ENCODE results near the gene SLCO2B1. TPM values are rescaled to one million over a fixed set of nuclear protein-coding genes. Genes with fewer than 3 reads are reported as not detected.

The SLCO2B1 gene
- total RNA-seq, 1 donor from 2014 or later = 185 TPM

DNA sequence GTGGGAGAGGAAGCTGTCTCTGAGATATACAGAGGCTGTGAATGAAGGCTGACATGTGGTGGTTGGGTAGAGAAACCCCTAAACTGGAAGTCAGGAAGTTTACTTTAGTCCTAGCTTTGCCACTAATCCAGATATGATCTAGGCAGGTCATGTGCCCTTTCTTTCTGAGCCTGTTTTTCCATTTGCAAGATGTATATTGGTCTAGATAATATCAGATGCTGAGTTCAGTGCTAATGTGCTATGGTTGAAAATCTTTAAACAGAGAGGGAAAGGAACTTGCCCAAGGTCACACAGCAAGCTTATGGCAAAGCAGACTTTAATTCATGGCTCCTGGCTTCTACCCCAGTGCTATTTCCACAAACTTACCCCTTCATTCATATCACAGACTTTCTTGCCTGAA, 63.9 kb downstream of the SLCO2B1 start:
- no peak for DNase-seq (ENCODE audit: low spot score)

DNA sequence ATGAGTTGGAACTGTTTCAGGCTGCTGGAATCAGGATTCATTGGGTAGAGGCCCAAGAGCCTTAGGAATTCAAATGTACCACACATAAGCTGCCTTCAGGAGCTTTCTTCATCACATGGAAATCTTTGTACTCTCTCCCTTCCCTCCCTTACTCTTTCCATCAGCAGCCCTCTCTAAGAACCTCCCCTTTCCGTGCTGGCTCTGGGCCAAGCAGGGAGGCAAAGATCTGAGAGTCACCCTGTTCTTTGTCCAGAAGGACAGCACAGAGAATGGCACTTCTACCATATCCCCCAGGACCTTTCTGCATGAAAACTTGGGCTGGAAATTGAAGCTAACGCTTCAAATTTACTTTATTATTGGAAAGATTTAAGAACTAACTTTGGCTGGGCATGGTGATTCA, 69.0 kb downstream of the SLCO2B1 start:
- no peak for DNase-seq (ENCODE audit: low spot score)

DNA sequence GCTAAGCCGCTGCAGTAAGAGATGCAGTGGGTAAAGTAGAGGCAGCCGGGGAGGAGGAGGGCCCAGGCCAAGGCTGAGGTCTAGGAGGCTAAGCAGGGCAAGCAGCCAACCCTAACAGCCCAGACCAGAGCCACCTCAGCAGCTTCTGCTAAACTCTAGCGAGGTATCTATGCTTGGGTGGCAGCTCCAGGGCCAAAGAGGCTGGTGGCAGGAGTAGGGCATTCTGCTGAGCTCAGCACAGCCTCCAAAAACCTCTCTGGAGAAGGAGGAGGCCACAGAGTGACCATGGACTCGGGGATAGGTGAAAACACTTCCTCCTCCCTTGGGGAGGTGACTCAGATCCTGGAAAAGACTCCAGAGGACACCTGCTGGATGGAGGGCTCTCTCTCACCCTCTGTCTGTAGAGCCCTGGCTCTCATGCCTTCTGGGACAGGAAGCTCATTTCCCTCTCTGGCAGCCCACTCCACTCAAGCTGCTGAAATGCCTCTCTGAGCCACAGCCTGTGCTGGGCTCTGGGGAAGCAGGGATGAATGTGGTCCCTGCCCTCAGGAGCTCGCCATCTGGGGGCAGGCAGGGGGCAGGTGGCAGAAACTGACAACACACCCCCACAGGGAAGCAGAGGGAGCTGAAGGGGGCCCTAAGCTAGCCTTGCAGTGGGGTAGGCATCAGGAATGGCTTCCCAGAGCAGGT, 73.2 kb downstream of the SLCO2B1 start:
- DNase-seq (ENCODE audit: low spot score) = no peak

DNA sequence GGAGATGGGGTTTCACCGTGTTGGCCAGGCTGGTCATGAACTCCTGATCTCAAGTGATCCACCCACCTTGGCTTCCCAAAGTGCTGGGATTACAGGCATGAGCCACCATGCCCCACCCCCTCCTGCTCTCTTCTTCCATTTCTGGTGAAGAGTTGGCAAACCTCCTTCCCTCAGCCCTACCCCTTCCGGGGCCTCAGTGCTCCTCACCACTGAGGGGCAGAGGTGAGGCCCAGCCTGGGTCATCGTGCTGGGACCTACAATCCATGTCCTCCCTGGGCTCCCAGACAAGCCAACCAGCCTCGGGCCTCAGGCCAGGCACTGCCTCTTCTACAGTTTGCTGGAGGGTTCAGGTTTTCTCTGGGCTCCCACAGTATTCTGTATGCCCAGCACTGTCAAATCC, 74.9 kb downstream of the SLCO2B1 start:
- no peak for DNase-seq (ENCODE audit: low spot score)

DNA sequence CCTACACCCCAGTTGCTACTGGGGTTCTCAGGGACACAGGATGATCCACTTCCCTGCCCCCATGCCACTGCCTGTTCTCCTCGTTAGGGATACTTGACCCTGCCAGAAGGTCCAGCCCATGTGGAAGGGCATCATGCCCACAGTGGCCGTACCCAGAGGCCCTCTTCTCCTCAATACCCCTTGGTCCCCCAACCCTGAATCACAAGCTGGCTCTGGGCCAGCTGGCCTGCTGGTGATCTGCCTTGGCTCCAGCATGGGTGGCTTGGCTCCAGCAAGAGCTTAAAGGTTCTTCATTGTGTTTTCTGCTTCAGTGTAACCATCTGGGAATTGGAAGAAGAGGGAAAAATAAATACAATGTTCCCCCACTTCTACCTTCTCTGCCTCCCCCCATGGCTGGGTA, 78.6 kb downstream of the SLCO2B1 start:
- DNase-seq (ENCODE audit: low spot score) = peak; percentile 80

DNA sequence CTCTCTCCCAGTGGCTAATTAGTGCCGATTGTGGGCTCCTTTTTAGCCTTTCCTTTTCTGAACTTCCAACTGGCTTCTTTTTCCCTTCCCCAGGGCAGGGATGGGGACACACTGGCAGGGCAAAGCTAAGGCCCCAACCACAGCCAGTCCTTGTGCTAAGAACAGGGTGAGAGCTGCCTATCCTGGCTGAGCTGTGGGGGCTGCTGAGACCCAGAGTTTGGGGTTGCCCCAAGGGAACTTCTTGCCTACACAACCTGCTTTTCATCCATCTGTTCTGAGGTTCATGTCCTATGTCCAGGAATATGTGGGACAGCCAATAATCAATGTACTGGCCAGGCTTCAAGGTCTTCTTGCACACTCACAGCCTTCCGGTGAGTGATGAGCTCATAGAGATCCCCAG, 79.7 kb downstream of the SLCO2B1 start:
- peak; percentile 62 for DNase-seq (ENCODE audit: low spot score)

DNA sequence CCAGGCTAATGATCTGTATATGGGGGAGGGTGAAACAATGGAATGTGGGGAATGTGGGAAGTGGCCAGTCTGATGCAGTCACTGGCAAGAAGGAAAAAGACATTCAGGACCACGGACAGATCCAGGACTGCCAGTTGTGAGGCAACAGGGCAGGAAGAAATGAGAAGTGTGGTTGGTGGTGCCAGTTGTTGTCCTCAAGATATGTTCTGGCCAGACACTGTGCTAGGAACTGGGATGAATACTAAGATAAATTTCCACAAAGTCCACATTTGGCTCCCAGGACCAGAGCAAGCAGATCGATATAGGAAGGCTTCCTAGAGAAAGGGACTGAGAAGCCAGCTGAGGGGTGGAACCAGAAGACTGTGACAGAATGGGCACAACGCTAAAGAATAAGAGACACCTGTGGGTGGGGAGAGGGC, 82.9 kb downstream of the SLCO2B1 start:
- no peak for DNase-seq (ENCODE audit: low spot score)

DNA sequence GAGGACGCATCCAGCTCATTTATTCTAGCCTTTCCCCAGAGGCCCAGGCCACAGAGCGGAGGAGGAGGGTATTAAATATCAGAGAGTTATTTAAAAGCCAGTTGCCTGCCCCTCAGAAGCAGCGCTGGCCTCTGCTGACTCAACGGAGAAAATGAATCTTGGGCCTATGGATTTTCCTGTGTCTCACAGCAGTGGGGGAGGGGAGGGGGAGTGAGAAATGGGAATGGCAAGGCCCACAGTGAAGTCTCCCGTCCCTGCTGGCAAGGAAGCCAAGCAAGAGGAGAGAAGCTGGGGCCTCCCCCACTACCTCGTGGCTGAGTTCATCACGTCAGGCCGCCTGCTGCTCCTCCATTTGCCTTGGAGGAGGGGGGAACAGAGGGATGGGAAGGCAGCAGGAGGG, 85.2 kb downstream of the SLCO2B1 start:
- DNase-seq (ENCODE audit: low spot score) = peak; percentile 84

DNA sequence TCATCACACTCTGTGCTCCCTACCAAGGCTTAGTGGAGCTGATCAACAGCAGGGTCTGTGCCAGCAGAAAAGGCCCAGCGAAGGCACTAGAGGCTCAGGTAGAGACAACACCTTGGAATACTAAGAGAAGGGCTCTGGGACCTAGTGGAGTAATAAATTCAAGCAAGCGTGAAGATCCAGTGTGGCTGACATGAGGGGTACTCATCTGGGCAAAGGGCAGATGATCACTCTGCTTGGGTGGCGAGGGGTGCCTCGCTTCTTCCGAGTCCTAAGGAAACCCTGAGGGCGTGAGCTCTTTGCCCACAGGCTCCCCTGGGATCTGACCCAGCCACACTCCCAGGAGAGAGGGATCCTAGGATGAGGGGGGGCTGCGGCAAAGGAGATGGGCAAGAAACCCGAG, 86.1 kb downstream of the SLCO2B1 start:
- peak; percentile 69 for DNase-seq (ENCODE audit: low spot score)

DNA sequence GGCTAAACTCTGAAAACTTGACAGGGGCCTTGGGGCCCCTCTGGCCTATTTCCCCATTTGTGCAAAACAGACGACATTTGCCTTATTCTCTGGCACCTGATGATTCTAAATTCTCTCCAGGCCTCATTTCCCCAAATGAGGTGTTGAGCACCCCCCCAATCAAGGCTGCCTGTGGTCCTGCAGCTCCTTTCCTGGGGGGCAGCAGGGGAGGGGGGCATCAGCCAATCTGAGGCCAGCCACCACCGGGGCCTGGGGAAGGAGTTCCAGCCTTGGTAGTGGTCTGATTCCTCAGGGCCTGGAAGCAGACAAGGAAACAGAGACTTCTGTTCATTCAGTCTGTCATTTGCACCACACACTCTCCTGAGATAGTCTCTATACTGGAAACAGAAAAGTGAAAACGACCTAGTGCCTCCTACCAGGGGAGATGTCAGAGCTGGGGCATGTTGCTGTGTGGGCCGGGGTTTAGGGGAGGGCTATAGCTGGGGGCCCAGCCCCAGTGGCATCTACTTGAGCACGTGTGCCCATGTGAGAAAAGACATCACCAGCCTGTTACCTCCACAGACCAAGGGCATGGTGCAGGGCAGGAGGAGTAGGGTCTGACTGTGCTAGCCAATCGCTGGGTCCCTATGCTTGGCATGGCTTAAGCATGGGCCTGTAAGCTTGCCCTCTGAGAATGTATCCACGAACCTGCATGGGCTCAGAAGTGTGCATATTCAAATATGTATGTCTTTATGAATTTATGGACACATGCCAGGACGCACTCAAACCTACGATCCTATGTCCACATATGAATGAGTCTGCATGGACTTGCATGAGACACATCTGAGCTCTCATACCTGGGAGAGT, 87.9 kb downstream of the SLCO2B1 start:
- peak; percentile 69 for DNase-seq (ENCODE audit: low spot score)

DNA sequence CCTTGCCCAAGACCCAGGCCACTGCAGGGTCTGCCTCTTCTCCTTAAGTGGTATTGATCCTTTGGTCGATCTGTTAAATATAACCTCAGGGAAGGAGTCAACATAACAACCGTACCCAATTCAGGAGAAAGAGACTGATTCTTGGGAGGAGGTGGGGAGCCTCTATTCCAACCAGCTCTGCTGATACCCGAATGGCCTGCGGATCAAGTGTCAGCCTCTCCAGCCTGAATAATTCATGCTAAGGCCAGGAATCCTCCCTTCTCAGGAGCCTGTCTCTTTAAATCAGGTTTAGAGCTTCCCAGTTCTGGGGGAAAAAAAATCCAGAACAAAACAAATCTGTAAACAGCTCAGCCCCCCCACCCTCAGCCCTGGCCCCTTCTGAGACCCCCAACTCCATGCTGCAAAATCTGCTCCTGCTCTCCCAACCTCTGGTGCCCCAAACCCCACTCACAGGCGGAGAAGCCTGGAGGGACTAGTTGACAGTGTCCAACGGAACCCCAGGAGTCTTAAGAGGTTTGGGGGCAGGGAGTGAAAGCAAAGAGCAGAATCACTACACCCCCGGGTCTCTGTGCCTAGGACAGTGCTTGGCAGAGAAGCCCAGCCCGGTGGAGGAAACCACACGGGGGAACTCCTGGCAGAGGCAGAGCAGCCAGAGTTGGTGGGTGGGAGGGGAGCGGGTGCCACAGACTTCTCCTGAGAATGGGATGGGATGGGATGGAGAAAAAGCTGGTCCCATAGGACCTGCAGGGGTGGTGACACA, 88.8 kb downstream of the SLCO2B1 start:
- peak; percentile 72 for DNase-seq (ENCODE audit: low spot score)

DNA sequence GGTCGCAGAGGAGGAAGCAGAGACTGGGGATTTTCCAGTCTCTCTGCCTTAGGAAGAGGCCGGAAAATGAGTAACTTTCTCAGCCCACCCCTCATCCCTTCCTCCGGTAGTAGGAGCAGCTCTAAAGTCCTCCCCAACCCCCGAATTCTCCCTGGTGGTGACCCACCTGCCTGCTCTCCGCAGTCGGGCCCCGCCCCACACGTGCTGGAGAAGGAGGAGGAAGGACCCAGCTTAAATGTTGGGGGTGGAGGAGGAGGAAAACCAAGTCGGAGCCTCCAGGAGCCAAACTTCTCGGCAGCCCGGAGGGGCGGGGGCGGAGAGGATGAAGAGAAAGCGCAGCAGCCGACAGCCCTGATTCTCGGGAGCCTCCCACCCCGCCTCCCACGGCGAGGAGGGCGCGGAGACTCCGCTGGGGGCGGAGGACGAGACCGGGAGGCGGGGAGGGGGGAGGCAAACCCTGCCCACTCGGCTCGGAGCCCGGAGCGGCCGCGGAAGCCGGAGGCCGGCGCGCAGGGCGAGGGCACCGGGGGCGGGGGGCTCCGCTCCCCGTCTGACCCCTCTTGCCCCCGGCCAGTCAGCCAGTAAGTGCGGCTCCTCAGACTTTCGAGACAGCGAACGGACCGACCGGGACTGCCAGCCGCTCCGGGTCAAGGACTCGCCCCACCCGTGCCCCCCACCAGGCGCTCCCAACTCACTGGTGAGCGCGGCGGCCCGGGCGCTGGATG, 89.6 kb downstream of the SLCO2B1 start, which contains the start of gene TPBGL:
TSS of gene TPBGL (plus strand) at position 464 of the 725 bp plus-strand sequence. CDS start 276 bp downstream, outside the sequence.
- DNase-seq (ENCODE audit: low spot score) = peak; percentile 87

DNA sequence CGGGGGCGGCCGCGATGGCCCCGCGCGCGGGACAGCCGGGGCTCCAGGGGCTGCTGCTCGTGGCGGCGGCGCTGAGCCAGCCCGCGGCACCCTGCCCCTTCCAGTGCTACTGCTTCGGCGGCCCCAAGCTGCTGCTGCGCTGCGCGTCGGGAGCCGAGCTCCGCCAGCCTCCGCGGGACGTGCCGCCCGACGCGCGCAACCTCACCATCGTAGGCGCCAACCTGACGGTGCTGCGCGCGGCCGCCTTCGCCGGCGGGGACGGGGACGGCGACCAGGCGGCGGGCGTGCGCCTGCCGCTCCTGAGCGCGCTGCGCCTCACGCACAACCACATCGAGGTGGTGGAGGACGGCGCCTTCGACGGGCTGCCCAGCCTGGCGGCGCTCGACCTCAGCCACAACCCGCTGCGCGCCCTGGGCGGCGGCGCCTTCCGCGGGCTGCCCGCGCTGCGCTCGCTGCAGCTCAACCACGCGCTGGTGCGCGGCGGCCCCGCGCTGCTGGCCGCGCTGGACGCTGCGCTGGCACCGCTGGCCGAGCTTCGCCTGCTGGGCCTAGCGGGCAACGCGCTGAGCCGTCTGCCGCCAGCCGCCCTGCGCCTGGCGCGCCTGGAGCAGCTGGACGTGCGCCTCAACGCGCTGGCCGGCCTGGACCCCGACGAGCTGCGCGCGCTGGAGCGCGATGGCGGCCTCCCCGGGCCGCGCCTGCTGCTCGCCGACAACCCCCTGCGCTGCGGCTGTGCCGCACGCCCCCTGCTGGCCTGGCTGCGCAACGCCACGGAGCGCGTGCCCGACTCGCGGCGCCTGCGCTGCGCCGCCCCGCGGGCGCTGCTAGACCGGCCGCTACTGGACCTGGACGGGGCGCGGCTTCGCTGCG, 90.4 kb downstream of the SLCO2B1 start:
- peak; percentile 96 for DNase-seq (ENCODE audit: low spot score)

DNA sequence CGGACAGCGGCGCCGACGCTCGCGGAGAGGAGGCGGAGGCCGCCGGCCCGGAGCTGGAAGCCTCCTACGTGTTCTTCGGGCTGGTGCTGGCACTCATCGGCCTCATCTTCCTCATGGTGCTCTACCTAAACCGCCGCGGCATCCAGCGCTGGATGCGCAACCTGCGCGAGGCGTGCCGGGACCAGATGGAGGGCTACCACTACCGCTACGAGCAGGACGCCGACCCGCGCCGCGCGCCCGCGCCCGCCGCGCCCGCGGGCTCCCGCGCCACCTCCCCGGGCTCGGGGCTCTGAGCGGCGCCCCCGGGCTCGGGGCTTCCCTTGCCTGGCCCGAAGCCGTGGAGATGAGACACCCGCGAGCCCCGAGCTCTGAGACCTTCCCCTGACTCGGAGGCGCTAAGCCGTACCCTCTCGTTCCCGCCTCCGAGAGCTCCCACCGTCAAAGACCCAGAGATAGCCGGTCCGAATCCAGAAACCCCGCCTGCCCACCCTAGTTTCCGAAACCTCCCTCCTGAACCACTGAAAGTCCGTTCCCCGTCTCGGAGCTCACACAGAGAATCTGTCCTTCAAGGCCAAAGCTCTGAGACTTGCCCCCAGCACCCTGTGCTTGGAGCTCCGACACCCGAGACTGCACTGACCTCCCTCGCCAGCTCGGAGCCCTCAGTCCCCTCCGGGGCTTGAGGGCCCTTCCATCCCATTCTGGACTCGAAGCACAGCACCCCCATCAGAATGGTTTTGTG, 91.2 kb downstream of the SLCO2B1 start:
- peak; percentile 85 for DNase-seq (ENCODE audit: low spot score)

DNA sequence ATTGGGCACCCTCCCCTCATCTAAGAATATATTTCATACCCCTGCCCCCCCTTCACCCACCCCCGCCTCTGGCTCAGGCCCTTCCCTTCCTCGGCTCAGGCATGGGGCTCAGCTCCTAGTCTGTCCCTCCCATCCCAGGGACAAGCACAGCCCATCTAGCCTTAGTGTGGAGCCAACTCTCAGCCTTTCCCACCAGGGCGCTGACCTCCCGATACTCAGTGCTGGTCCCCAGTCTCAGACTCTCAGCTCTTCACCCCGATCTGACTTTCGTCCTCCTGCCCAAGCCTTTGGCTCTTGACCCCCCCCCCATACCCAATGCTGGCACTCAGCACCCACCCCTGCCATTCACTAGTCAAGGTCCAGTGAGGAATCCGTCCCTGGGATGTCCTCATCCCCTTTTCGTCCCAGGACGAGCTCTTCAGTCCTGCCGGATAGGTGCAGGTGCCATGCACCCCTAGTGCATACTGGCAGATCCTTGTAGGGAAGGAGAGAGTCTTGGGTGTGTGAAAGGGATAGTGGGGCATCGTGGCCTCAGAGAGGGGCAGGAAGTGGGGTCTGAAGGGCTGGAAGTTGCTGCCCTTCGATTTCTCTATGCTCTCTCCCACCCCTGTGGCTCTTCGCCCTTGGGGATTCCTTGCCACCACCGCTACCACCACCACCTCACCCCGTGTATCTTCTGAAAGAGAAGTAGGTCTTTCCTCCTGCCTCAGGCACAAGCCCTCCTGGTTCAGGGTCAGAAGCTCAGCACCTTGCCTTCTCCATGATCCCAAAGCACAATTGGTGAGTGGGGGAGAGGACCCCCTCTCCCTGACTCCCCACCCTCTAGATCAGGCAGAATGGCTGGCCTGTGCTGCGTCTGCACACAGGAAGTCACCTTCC, 92.1 kb downstream of the SLCO2B1 start:
- peak; percentile 65 for DNase-seq (ENCODE audit: low spot score)

DNA sequence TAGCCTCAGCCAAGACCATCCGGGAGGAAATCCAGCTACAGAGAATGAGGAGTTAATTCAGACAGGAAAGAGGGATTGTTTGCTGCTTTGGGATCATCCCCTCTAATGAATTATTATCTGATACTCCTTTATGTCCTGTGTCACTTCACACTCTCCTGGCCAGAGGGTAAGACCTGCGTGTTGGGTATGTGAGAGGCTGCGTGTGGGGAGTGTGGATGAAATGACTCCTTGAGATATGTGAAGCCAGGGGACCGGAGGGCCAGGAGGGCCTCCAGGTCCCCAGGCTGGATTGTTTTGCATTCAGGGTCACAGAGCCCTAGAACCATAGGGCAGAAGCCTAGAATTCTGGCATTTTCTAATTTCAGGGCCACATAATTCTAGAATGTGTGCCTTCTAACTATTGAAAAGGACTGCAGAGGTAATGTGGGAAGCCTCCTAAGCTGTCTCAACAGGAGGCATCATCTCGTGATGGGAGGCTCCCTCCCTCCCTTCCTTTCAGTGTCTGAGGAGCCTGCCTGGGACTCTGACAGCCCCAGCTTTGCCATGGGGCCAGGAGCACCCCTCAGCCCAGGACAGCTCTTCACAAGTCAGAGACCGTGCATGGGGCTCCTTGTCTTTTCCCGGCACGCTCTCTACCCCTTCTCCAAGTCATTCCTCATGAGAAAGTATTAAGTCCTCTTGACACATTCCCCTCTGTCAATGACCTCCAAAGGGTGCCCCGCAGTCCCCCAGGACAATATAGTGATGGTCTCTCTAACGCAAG, 93.3 kb downstream of the SLCO2B1 start:
- DNase-seq (ENCODE audit: low spot score) = peak; percentile 71

DNA sequence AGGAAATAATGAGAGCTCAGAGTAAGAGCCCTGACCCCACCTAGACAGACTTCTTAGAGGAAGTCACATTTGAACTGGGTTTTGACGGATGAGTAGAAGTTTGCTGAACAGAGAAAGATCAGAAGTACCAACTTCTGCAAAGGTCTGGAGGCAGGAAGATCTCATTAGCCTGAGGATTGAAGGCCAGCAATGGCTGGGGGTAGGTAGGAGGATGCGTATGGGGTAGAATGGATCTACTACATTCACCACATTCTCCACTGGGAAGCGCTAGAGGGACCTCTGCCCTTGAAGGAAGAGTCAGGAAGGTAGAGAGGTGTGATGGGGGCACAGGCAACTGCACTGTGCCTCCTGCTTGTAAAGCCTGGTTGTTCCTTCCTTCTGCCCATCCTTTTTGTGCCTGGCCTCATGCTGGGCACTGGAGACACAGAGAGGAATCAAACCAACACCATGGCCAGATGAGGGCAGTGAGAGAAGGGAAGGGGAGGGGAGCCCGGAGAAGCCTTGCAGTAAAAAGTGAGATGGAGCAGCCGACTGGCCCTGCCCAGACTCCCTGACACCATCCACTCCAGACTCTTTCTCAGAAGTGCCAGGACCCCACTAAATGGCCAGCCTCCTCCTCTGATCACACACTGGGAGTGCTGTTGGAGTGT, 94.6 kb downstream of the SLCO2B1 start:
- DNase-seq (ENCODE audit: low spot score) = peak; percentile 49

Data from mesenteric fat pad (tissue), 1 donor.